GM12878 (cell line): ENCODE data around the gene ABHD6. TPM values are rescaled to one million over a fixed set of nuclear protein-coding genes. Genes with fewer than 3 reads are reported as not detected.

Source experiments
- CBFB ChIP-seq: IDR thresholded peaks from 2 replicates; pipeline ENCODE4 v1.6.1; 2016; ENCODE audit warnings: antibody characterized with exemption, low read depth
- CHD1 ChIP-seq: IDR thresholded peaks from 2 replicates; pipeline ENCODE4 v1.6.1; 2012; ENCODE audit warnings: low read depth, low read length, improper control_type of control experiment
- EP300 ChIP-seq, 2 experiments: fragments of 150-350 bp in 1 of 2; IDR thresholded peaks; 2 replicates each; pipeline ENCODE4 v1.6.1; 2011 to 2012; ENCODE audit warnings: low read depth in 2 of 2, low read length in 2 of 2, borderline replicate concordance in 1 of 2, improper control_type of control experiment in 1 of 2, inconsistent platforms in 1 of 2; ENCODE audit not compliant: control insufficient read depth in 1 of 2
- GABPA ChIP-seq: IDR thresholded peaks from 2 replicates; pipeline ENCODE4 v1.6.1; 2014; ENCODE audit warnings: antibody characterized with exemption, low read depth, mild to moderate bottlenecking, inconsistent platforms
- GATAD2B ChIP-seq: fragments of 450-650 bp; conservative IDR thresholded peaks from 2 replicates; pipeline ENCODE4 v1.6.1; 2017; ENCODE audit warnings: low read depth, mild to moderate bottlenecking, moderate library complexity
- HDAC2 ChIP-seq: fragments of 200-600 bp; sonication (generic); IDR thresholded peaks from 2 replicates; pipeline ENCODE4 v1.6.1; 2017
- HDGF ChIP-seq: fragments of 450-650 bp; IDR thresholded peaks from 2 replicates; pipeline ENCODE4 v1.6.1; 2016; ENCODE audit warnings: antibody characterized with exemption
- NFIC ChIP-seq: IDR thresholded peaks from 2 replicates; pipeline ENCODE4 v1.6.1; 2012; ENCODE audit warnings: low read depth, mild to moderate bottlenecking, inconsistent platforms, low read length, moderate library complexity
- NFYB ChIP-seq: IDR thresholded peaks from 2 replicates; pipeline ENCODE4 v1.6.1; 2011; ENCODE audit warnings: low read depth, mild to moderate bottlenecking, low read length, improper control_type of control experiment, moderate library complexity; ENCODE audit not compliant: insufficient read depth
- NR2F1 ChIP-seq: fragments of 450-650 bp; conservative IDR thresholded peaks from 2 replicates; pipeline ENCODE4 v1.6.1; 2017; ENCODE audit warnings: mild to moderate bottlenecking
- POLR2AphosphoS2 ChIP-seq: IDR thresholded peaks from 2 replicates; pipeline ENCODE4 v1.6.1; 2011; ENCODE audit warnings: low read depth, mild to moderate bottlenecking, low read length, improper control_type of control experiment, moderate library complexity
- RAD21 ChIP-seq: IDR thresholded peaks from 2 replicates; pipeline ENCODE4 v1.6.1; 2011; ENCODE audit warnings: mild to moderate bottlenecking, low read depth, low read length, moderate library complexity; ENCODE audit not compliant: insufficient read depth
- RB1 ChIP-seq: fragments of 450-650 bp; formaldehyde crosslinking; IDR thresholded peaks from 2 replicates; pipeline ENCODE4 v1.6.1; 2017; ENCODE audit warnings: mild to moderate bottlenecking, borderline replicate concordance
- RFX5 ChIP-seq: IDR thresholded peaks from 2 replicates; pipeline ENCODE4 v1.6.1; 2011; ENCODE audit warnings: low read depth, low read length, improper control_type of control experiment
- SIX5 ChIP-seq: IDR thresholded peaks from 2 replicates; pipeline ENCODE4 v1.6.1; 2011; ENCODE audit warnings: mild to moderate bottlenecking, low read depth, low read length, moderate library complexity; ENCODE audit not compliant: severe bottlenecking
- SPI1 ChIP-seq: IDR thresholded peaks from 2 replicates; pipeline ENCODE4 v1.6.1; 2011; ENCODE audit warnings: low read depth, mild to moderate bottlenecking, low read length, moderate library complexity, borderline replicate concordance; ENCODE audit not compliant: insufficient read depth
- STAT1 ChIP-seq: fragments of 450-650 bp; conservative IDR thresholded peaks from 2 replicates; pipeline ENCODE4 v1.6.1; 2014; ENCODE audit warnings: antibody characterized with exemption, mild to moderate bottlenecking
- YBX1 ChIP-seq: fragments of 450-650 bp; IDR thresholded peaks from 2 replicates; pipeline ENCODE4 v1.6.1; 2016; ENCODE audit warnings: antibody characterized with exemption
- YY1 ChIP-seq: IDR thresholded peaks from 2 replicates; pipeline ENCODE4 v1.6.1; 2011; ENCODE audit warnings: low read depth, mild to moderate bottlenecking, low read length
- polyA plus RNA-seq, 11 experiments: library from polyadenylated mRNA; depleted of rRNA in 4 of 11; unstranded in 6 of 11; stranded (reverse) in 5 of 11; fragments of >200 nt; fragmentation: Nextera tagmentation in 4 of 11; fragmentation: Illumina TruSeq in 1 of 11; extraction: Ambion mirVana in 4 of 11; extraction: Trizol in 1 of 11; gene quantifications; 1 replicate in 1 of 11; 2 replicates in 10 of 11; pipeline versions ENCODE4 v1.2.1 to v1.2.3, GENCODE V29; 2011 to 2016; ENCODE audit warnings: inconsistent platforms in 2 of 11, missing spikeins in 2 of 11, low read depth in 1 of 11
- total RNA-seq, 4 experiments: library from RNA; depleted of rRNA in 3 of 4; stranded (reverse); fragments of >200 nt in 3 of 4; fragmentation: Illumina TruSeq in 1 of 4; extraction: Trizol in 1 of 4; gene quantifications; 2 replicates each; pipeline versions ENCODE4 v1.2.1 to v1.2.3, GENCODE V29; 2013 to 2021
- TF ChIP-seq, protein P1 (sequence below): fragments of 450-650 bp; IDR thresholded peaks from 2 replicates; pipeline ENCODE4 v1.6.1; 2017; ENCODE audit warnings: antibody characterized with exemption, mild to moderate bottlenecking, moderate library complexity
- TF ChIP-seq, protein P2 (sequence below): fragments of 450-650 bp; IDR thresholded peaks from 2 replicates; pipeline ENCODE4 v1.6.1; 2016; ENCODE audit warnings: mild to moderate bottlenecking, moderate library complexity, borderline replicate concordance
- TF ChIP-seq, protein P3 (sequence below): fragments of 450-650 bp; IDR thresholded peaks from 2 replicates; pipeline ENCODE4 v1.6.1; 2014; ENCODE audit warnings: mild to moderate bottlenecking

ABHD6 gene
- total and polyA plus RNA-seq, 10 of the 15 experiments (the other 5 are each of a cell fraction or from before 2014, with no cell fraction given) = 1.4 to 33.2 (median 3.2) TPM

DNA sequence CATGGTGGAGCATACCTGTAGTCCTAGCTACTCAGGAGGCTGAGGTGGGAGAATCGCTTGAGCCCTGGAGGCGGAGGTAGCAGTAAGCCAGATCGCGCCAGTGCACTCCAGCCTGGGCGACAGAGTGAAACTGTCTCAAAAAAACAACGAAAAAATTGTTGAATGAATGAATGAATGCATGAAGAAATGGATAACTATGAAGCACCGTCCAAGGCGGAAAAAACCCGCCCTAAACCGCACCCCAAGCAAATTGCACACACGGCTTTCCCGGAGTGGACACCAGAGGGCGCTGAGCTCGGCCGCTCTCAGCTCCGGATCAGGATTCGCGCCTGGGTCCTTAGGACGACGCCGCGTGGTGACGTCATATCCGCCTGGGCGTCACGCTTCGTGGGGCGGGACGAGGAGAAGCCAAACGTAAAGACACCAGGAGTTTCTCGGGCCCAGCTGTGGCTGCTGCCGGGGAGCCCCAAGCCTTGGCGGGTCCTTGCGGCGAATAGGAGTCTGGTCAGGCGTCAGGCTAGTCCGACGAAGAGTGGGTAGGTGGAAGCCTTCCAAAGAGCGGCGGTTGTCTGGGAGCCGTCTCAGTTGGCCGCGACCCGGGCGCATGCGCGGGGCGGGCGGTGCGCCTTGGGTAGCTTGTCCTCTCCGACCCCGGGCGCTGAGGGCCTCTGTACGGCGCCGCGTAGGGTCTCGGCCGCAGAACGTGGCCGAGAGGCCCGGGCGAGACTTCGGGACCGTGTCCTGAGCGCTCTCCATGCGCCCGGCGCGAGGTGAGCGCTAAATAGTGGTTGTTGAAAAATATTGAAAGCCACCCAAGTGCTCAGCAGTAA, 68.5 kb downstream of the ABHD6 start, which contains the start of the genes HTD2 and RPP14 (continued):
- TF ChIP-seq HDGF (no peak), RB1 (peak; percentile 93; the same call in 1 of the 2 replicates), YY1 (peak; percentile 77), CHD1 (no peak), GATAD2B (no peak; the same call in 1 of the 2 replicates), STAT1 (peak; percentile 91; the same call in 1 of the 2 replicates), NR2F1 (peak; percentile 48; the same call in 1 of the 2 replicates), SPI1 (no peak), YBX1 (no peak), RFX5 (0 out of 2 replicates have a peak, but pooled peaks have one; percentile 47), RAD21 (peak; percentile 45; the same call in 1 of the 2 replicates), CBFB (peak; percentile 90), NFYB (no peak; the same call in 1 of the 2 replicates), NFIC (no peak), POLR2AphosphoS2 (peak; percentile 60; the same call in 1 of the 2 replicates), EP300 (IDR thresholded peaks at IDR 0.05; ENCODE audit: borderline replicate concordance in 1 of 2, control insufficient read depth in 1 of 2, low read depth in 2 of 2, low read length in 2 of 2) (peak in 1 of 2 experiments; percentile 43; a peak in 1 of 4 replicates), SIX5 (peak; percentile 24), HDAC2 (no peak), GABPA (peak; percentile 88)
- TF ChIP-seq, protein P1, sequence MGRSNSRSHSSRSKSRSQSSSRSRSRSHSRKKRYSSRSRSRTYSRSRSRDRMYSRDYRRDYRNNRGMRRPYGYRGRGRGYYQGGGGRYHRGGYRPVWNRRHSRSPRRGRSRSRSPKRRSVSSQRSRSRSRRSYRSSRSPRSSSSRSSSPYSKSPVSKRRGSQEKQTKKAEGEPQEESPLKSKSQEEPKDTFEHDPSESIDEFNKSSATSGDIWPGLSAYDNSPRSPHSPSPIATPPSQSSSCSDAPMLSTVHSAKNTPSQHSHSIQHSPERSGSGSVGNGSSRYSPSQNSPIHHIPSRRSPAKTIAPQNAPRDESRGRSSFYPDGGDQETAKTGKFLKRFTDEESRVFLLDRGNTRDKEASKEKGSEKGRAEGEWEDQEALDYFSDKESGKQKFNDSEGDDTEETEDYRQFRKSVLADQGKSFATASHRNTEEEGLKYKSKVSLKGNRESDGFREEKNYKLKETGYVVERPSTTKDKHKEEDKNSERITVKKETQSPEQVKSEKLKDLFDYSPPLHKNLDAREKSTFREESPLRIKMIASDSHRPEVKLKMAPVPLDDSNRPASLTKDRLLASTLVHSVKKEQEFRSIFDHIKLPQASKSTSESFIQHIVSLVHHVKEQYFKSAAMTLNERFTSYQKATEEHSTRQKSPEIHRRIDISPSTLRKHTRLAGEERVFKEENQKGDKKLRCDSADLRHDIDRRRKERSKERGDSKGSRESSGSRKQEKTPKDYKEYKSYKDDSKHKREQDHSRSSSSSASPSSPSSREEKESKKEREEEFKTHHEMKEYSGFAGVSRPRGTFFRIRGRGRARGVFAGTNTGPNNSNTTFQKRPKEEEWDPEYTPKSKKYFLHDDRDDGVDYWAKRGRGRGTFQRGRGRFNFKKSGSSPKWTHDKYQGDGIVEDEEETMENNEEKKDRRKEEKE = no peak
- TF ChIP-seq, protein P2, sequence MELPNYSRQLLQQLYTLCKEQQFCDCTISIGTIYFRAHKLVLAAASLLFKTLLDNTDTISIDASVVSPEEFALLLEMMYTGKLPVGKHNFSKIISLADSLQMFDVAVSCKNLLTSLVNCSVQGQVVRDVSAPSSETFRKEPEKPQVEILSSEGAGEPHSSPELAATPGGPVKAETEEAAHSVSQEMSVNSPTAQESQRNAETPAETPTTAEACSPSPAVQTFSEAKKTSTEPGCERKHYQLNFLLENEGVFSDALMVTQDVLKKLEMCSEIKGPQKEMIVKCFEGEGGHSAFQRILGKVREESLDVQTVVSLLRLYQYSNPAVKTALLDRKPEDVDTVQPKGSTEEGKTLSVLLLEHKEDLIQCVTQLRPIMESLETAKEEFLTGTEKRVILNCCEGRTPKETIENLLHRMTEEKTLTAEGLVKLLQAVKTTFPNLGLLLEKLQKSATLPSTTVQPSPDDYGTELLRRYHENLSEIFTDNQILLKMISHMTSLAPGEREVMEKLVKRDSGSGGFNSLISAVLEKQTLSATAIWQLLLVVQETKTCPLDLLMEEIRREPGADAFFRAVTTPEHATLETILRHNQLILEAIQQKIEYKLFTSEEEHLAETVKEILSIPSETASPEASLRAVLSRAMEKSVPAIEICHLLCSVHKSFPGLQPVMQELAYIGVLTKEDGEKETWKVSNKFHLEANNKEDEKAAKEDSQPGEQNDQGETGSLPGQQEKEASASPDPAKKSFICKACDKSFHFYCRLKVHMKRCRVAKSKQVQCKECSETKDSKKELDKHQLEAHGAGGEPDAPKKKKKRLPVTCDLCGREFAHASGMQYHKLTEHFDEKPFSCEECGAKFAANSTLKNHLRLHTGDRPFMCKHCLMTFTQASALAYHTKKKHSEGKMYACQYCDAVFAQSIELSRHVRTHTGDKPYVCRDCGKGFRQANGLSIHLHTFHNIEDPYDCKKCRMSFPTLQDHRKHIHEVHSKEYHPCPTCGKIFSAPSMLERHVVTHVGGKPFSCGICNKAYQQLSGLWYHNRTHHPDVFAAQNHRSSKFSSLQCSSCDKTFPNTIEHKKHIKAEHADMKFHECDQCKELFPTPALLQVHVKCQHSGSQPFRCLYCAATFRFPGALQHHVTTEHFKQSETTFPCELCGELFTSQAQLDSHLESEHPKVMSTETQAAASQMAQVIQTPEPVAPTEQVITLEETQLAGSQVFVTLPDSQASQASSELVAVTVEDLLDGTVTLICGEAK = peak; percentile 92
- TF ChIP-seq, protein P3, sequence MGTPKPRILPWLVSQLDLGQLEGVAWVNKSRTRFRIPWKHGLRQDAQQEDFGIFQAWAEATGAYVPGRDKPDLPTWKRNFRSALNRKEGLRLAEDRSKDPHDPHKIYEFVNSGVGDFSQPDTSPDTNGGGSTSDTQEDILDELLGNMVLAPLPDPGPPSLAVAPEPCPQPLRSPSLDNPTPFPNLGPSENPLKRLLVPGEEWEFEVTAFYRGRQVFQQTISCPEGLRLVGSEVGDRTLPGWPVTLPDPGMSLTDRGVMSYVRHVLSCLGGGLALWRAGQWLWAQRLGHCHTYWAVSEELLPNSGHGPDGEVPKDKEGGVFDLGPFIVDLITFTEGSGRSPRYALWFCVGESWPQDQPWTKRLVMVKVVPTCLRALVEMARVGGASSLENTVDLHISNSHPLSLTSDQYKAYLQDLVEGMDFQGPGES = no peak; the same call in 1 of the 2 replicates
